Peyer's patch (tissue), 4 donors: Measurements from ENCODE around the gene MCF2L. TPM values are rescaled to one million over a fixed set of nuclear protein-coding genes. Genes with fewer than 3 reads are reported as not detected.

Experiments used
- DNase-seq, 3 donors: peaks; one replicate each; pipeline ENCODE4 v3.0.0-alpha.2; 2017 to 2019
- H3K27ac ChIP-seq, 4 donors: fragments of 200-600 bp; sonication (generic); one replicate each; pipeline ENCODE4 v1.5.1; 2016 to 2019
- H3K27me3 ChIP-seq, 2 donors: fragments of 200-600 bp; sonication (generic); one replicate each; pipeline ENCODE4 v1.5.1; 2019
- H3K36me3 ChIP-seq, 3 donors: fragments of 200-600 bp; sonication (generic); one replicate each; pipeline ENCODE4 v1.5.1; 2016 to 2019
- H3K4me1 ChIP-seq, 4 donors: fragments of 200-600 bp; sonication (generic); one replicate each; pipeline ENCODE4 v1.5.1; 2016 to 2019
- H3K4me3 ChIP-seq, 4 donors: fragments of 200-600 bp; sonication (generic); 1 replicate in 3 of 4; 2 replicates in 1 of 4; pipeline ENCODE4 v1.5.1; 2016 to 2019; ENCODE audit warnings: mild to moderate bottlenecking in 1 of 4
- H3K9me3 ChIP-seq, 4 donors: fragments of 200-600 bp; sonication (generic); one replicate each; pipeline ENCODE4 v1.5.1; 2016 to 2019; ENCODE audit warnings: mild to moderate bottlenecking in 1 of 4
- CTCF ChIP-seq, 6 experiments: fragments of 450-650 bp in 4 of 6; fragments of 200-600 bp in 2 of 6; sonication (generic) in 1 of 6; IDR thresholded peaks; one replicate each; pipeline ENCODE4 v1.5.1; 2017 to 2019; ENCODE audit warnings: antibody characterized with exemption in 6 of 6, mild to moderate bottlenecking in 3 of 6, moderate library complexity in 1 of 6
- POLR2A ChIP-seq, 2 donors: fragments of 450-650 bp; IDR thresholded peaks; one replicate each; pipeline ENCODE4 v1.5.1; 2017; ENCODE audit warnings: antibody characterized with exemption in 2 of 2, mild to moderate bottlenecking in 2 of 2, moderate library complexity in 2 of 2
- total RNA-seq, 4 donors: library from RNA; depleted of rRNA; stranded (reverse); fragments of >200 nt; gene quantifications; one replicate each; pipeline ENCODE4 v1.1.0, GENCODE V29; 2016

MCF2L gene
- total RNA-seq, 4 donors from 2014 or later, result 81.4 to 165 (median 149) TPM

- peak overlapping the region in 2 of 4 donors; percentile 52 to 64 for H3K27ac ChIP-seq
- no peak for TF ChIP-seq POLR2A (IDR thresholded peaks at IDR 0.05)
- TF ChIP-seq CTCF (IDR thresholded peaks at IDR 0.05), result no peak
Observed at GRCh38 chr13:112982281-112983041, 13.4 kb downstream of the MCF2L start.

DNA sequence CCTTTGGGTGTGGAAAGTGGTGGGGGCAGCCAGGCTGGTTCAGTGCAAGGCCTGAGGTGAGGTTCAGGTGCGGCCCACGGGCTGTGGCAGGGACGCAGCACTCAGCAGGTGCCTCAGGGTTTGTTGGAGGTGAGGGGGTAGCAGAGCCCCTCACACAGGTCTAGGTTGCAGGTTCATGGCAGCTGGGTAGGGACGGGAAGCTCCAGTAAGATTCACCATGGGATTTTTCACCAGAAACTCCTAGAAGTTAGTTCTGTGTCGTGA is 14.0 kb downstream of the MCF2L start:
- H3K27ac ChIP-seq, result peak overlapping the region in 2 of 4 donors; percentile 52 to 64

More at GRCh38 chr13:112982281-112983041, 13.4 kb downstream of the MCF2L start:
- Histone ChIP-seq H3K9me3 (no peaks in the 10 kb centered on the region), H3K4me1 (peaks cover 0 to 6% (median 0%) of the 10 kb centered on the region in 4 donors), H3K27me3 (no peaks in the 10 kb centered on the region), H3K4me3 (no peak overlapping the region), H3K36me3 (no peaks in the 10 kb centered on the region)
- DNase-seq, result no peak

DNA sequence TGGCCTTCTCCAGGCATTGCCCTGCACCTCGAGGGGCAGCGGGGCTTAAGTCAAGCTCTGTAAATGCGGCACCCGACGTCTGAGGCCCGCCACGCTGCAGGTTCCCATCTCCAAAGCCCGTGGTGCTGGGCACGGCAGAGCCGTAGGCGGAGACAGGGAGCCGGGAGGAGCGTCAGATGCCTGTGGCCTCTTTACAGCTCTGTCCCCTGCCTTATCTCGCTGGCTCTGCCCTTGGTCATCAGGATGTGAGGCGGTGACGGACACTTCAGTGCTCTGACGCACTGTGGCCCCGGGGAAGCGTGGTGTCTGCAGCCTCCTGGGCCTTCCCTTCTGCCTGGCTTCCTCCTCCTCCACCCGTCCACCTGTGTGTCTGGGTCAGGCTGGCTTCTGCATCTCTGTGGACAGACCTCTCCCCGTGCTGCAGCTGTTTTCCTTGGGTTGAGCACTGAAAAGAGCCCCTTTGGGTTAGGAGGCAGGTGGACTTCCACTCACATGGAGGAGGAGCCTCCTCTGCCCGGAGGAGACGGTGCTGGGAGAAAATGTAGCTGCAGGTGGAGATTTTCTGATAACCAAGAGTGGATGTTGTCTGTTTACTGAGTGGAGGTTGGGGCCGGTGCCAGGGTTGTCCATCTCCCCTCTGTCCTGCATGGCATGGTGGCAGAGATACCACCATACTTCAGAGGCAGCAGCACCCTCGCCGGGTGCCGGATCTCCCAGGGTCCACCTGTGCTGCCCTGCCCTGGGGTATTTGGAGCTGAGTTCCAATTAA is 14.6 kb downstream of the MCF2L start:
- peak overlapping the region in 2 of 4 donors; percentile 52 to 64 for H3K27ac ChIP-seq
- H3K4me3 ChIP-seq, result no peak overlapping the region

More for the DNA sequence above, 14.0 kb downstream of the MCF2L start:
- H3K4me3 ChIP-seq, result no peak overlapping the region
- H3K4me1 ChIP-seq, result peaks cover 0 to 6% (median 0%) of the 10 kb centered on the region in 4 donors
- no peak for TF ChIP-seq CTCF (IDR thresholded peaks at IDR 0.05)
- TF ChIP-seq POLR2A (IDR thresholded peaks at IDR 0.05), result no peak
- no peaks in the 10 kb centered on the region for H3K9me3 ChIP-seq
- no peak for DNase-seq
- no peaks in the 10 kb centered on the region for H3K36me3 ChIP-seq
- H3K27me3 ChIP-seq, result no peaks in the 10 kb centered on the region

GRCh38 chr13:112984501-112984900 is 15.5 kb downstream of the MCF2L start:
- H3K27me3 ChIP-seq, result no peaks in the 10 kb centered on the region
- no peak for DNase-seq
- H3K9me3 ChIP-seq, result no peaks in the 10 kb centered on the region
- H3K4me3 ChIP-seq, result peak overlapping the region in 2 of 4 donors; percentile 42 to 45
- TF ChIP-seq CTCF (IDR thresholded peaks at IDR 0.05), result no peak
- TF ChIP-seq POLR2A (IDR thresholded peaks at IDR 0.05), result no peak
- no peaks in the 10 kb centered on the region for H3K36me3 ChIP-seq
- H3K4me1 ChIP-seq, result peaks cover 0 to 6% (median 0%) of the 10 kb centered on the region in 4 donors
- H3K27ac ChIP-seq, result peak overlapping the region in 3 of 4 donors; percentile 22 to 71 (median 68)

More for the DNA sequence above, 14.6 kb downstream of the MCF2L start:
- no peaks in the 10 kb centered on the region for H3K9me3 ChIP-seq
- DNase-seq, result peak in 2 of 3 donors; percentile 57 to 69
- no peaks in the 10 kb centered on the region for H3K27me3 ChIP-seq
- TF ChIP-seq POLR2A (IDR thresholded peaks at IDR 0.05) (peak in 1 of 2 donors; percentile 39), CTCF (IDR thresholded peaks at IDR 0.05) (no peak)
- H3K36me3 ChIP-seq, result no peaks in the 10 kb centered on the region
- peaks cover 0 to 6% (median 0%) of the 10 kb centered on the region in 4 donors for H3K4me1 ChIP-seq

- DNase-seq, result peak in 2 of 3 donors; percentile 62 to 72
Observed at GRCh38 chr13:112984954-112985802, 16.2 kb downstream of the MCF2L start.

More at GRCh38 chr13:112984954-112985802, 16.2 kb downstream of the MCF2L start:
- H3K4me1 ChIP-seq, result peaks cover 0 to 6% (median 0%) of the 10 kb centered on the region in 4 donors
- H3K27me3 ChIP-seq, result no peaks in the 10 kb centered on the region
- H3K27ac ChIP-seq, result peak overlapping the region in 3 of 4 donors; percentile 22 to 71 (median 68)
- peak overlapping the region in 3 of 4 donors; percentile 10 to 45 (median 42) for H3K4me3 ChIP-seq
- no peaks in the 10 kb centered on the region for H3K36me3 ChIP-seq
- TF ChIP-seq POLR2A (IDR thresholded peaks at IDR 0.05), result peak; percentile 20 to 38
- TF ChIP-seq CTCF (IDR thresholded peaks at IDR 0.05), result no peak
- no peaks in the 10 kb centered on the region for H3K9me3 ChIP-seq
